Left lung (tissue), 10 donors: ENCODE results near the gene SIMC1. TPM values are rescaled to one million over a fixed set of nuclear protein-coding genes. Genes with fewer than 3 reads are reported as not detected.

Experiments used
- ATAC-seq: fragments of 200-7000 bp; cut with Tn5 transposase; one replicate; pipeline ENCODE4 v1.9.1; 2020; ENCODE audit warnings: moderate library complexity
- DNase-seq, 4 donors: peaks; one replicate each; pipeline ENCODE4 v3.0.0-alpha.2; 2013 to 2020
- H3K27ac ChIP-seq, 2 donors: fragments of 200-600 bp; sonication (generic) in 1 of 2; one replicate each; pipeline versions ENCODE4 v1.5.0 to v1.8.0; 2020 to 2021
- H3K27me3 ChIP-seq, 2 donors: fragments of 200-600 bp; sonication (generic) in 1 of 2; one replicate each; pipeline versions ENCODE4 v1.5.0 to v1.8.0; 2020 to 2021
- H3K36me3 ChIP-seq, 2 donors: fragments of 200-600 bp; sonication (generic) in 1 of 2; one replicate each; pipeline versions ENCODE4 v1.5.0 to v1.8.0; 2020 to 2021
- H3K4me1 ChIP-seq, 2 donors: fragments of 200-600 bp; one replicate each; pipeline ENCODE4 v1.8.0; 2021
- H3K4me3 ChIP-seq, 2 donors: fragments of 200-600 bp; sonication (generic) in 1 of 2; one replicate each; pipeline versions ENCODE4 v1.5.0 to v1.8.0; 2020 to 2021; ENCODE audit warnings: mild to moderate bottlenecking in 1 of 2
- H3K9me3 ChIP-seq, 2 donors: fragments of 200-600 bp; sonication (generic) in 1 of 2; one replicate each; pipeline versions ENCODE4 v1.5.0 to v1.8.0; 2020 to 2021
- CTCF ChIP-seq, 2 donors: fragments of 200-600 bp; sonication (generic) in 1 of 2; IDR thresholded peaks; one replicate each; pipeline versions ENCODE4 v1.5.0 to v1.8.0; 2021; ENCODE audit warnings: antibody characterized with exemption in 2 of 2
- intact Hi-C, 2 donors: fragments of 100-400 bp; cut with DNase I; formaldehyde crosslinking; loops; one replicate each; pipeline versions ENCODE4 v1.11.2 to v1.14.2; 2022
- polyA plus RNA-seq, 6 donors: library from polyadenylated mRNA; unstranded; fragments of 120-200 nt; gene quantifications; one replicate each; pipeline ENCODE4 v1.2.1, GENCODE V29; 2013; ENCODE audit not compliant: insufficient read length in 6 of 6
- total RNA-seq, 2 donors: library from RNA; stranded (reverse); fragmentation: NEBNext Ultra II Directional; extraction: Animal tissue kit (Norgen Biotek cat#: 25700); gene quantifications; one replicate each; pipeline ENCODE4 v1.2.1, GENCODE V29; 2021
- donor health status: DM: no; HTN: yes; CAD: no.
- donor health status: DM: no; HTN: no; CAD: no.

Gene SIMC1
- total and polyA plus RNA-seq, 8 donors = 13.4 to 31.3 (median 26.0) TPM

- Histone ChIP-seq H3K4me1 (peaks cover 10 to 30% of the 10 kb centered on the region in 2 donors), H3K27ac (no peak overlapping the region), H3K27me3 (no peaks in the 10 kb centered on the region), H3K36me3 (peaks cover 0 to 51% of the 10 kb centered on the region in 2 donors), H3K4me3 (no peak overlapping the region), H3K9me3 (no peaks in the 10 kb centered on the region)
- intact Hi-C loops = no loop called here
- no peak for DNase-seq
- no peak for TF ChIP-seq CTCF (IDR thresholded peaks at IDR 0.05)
- no peak for ATAC-seq
Observed at GRCh38 chr5:176383248-176383905, 145.2 kb downstream of the SIMC1 start.

- Histone ChIP-seq H3K9me3 (no peaks in the 10 kb centered on the region), H3K36me3 (peaks cover 0 to 51% of the 10 kb centered on the region in 2 donors), H3K27ac (no peak overlapping the region), H3K4me1 (peaks cover 10 to 30% of the 10 kb centered on the region in 2 donors), H3K27me3 (no peaks in the 10 kb centered on the region), H3K4me3 (no peak overlapping the region)
- intact Hi-C loops = no loop called here
- ATAC-seq = no peak
- DNase-seq = no peak
- TF ChIP-seq CTCF (IDR thresholded peaks at IDR 0.05) = no peak
Observed at GRCh38 chr5:176383961-176384360, 145.7 kb downstream of the SIMC1 start.

GRCh38 chr5:176384366-176384930 lies 146.2 kb downstream of the SIMC1 start:
- no peak for TF ChIP-seq CTCF (IDR thresholded peaks at IDR 0.05)
- peaks cover 0 to 51% of the 10 kb centered on the region in 2 donors for H3K36me3 ChIP-seq

GRCh38 chr5:176384991-176385390 lies 146.8 kb downstream of the SIMC1 start:
- Histone ChIP-seq H3K36me3 (peaks cover 0 to 46% of the 10 kb centered on the region in 2 donors), H3K9me3 (no peaks in the 10 kb centered on the region), H3K4me3 (no peak overlapping the region), H3K27me3 (no peaks in the 10 kb centered on the region), H3K27ac (no peak overlapping the region), H3K4me1 (peaks cover 10 to 37% of the 10 kb centered on the region in 2 donors)
- DNase-seq (no peak), ATAC-seq (no peak)
- intact Hi-C loops = no loop called here
- TF ChIP-seq CTCF (IDR thresholded peaks at IDR 0.05) = no peak

More at GRCh38 chr5:176384366-176384930, 146.2 kb downstream of the SIMC1 start:
- H3K27ac ChIP-seq = no peak overlapping the region
- H3K4me1 ChIP-seq = peaks cover 10 to 31% of the 10 kb centered on the region in 2 donors
- no peak overlapping the region for H3K4me3 ChIP-seq
- H3K9me3 ChIP-seq = no peaks in the 10 kb centered on the region
- intact Hi-C loops = no loop called here
- H3K27me3 ChIP-seq = no peaks in the 10 kb centered on the region
- no peak for DNase-seq
- ATAC-seq = no peak

GRCh38 chr5:176386491-176386890 lies 148.3 kb downstream of the SIMC1 start:
- ATAC-seq = no peak
- intact Hi-C loops = no loop called here
- H3K4me3 ChIP-seq = peak overlapping the region in 1 of 2 donors; percentile 96
- no peaks in the 10 kb centered on the region for H3K27me3 ChIP-seq
- H3K4me1 ChIP-seq = peaks cover 10 to 49% of the 10 kb centered on the region in 2 donors
- TF ChIP-seq CTCF (IDR thresholded peaks at IDR 0.05) = no peak
- H3K27ac ChIP-seq = no peak overlapping the region
- peaks cover 0 to 56% of the 10 kb centered on the region in 2 donors for H3K36me3 ChIP-seq
- no peaks in the 10 kb centered on the region for H3K9me3 ChIP-seq
- DNase-seq = no peak
